Muscle of arm (tissue), 12 donors: ENCODE measurements around the gene ANKHD1. TPM values are rescaled to one million over a fixed set of nuclear protein-coding genes. Genes with fewer than 3 reads are reported as not detected.
"Not testable (repeated sequence)": the region's sequence is repeated elsewhere in the genome, so short reads cannot be mapped to it uniquely, and the experiment has no call there.

Source experiments
- DNase-seq: peaks from one replicate; pipeline ENCODE4 v3.0.0-alpha.2; 2013
- polyA plus RNA-seq, 12 donors: library from polyadenylated mRNA; unstranded; fragments of 120-200 nt; gene quantifications; one replicate each; pipeline ENCODE4 v1.2.1, GENCODE V29; 2013; ENCODE audit not compliant: insufficient read length in 12 of 12

The ANKHD1 gene
- polyA plus RNA-seq, 12 donors, result 54.8 to 98.4 (median 69.7) TPM; not detected in 1

GRCh38 chr5:140418862-140419520, 17.4 kb downstream of the ANKHD1 start:
- no peak for DNase-seq

- DNase-seq, result no peak
These were observed 18.6 kb downstream of the ANKHD1 start for GRCh38 chr5:140420226-140420570.

- no peak for DNase-seq
These were observed 19.2 kb downstream of the ANKHD1 start for GRCh38 chr5:140420665-140421361.

- not testable (repeated sequence) for DNase-seq
These were observed 19.7 kb downstream of the ANKHD1 start for GRCh38 chr5:140421375-140421774.

GRCh38 chr5:140423609-140424008, 22.0 kb downstream of the ANKHD1 start:
- DNase-seq, result no peak

GRCh38 chr5:140424135-140424534, 22.5 kb downstream of the ANKHD1 start:
- no peak for DNase-seq

GRCh38 chr5:140427726-140428125, 26.1 kb downstream of the ANKHD1 start:
- not testable (repeated sequence) for DNase-seq

- DNase-seq, result no peak
These were observed 28.1 kb downstream of the ANKHD1 start for GRCh38 chr5:140429724-140430123.

- no peak for DNase-seq
These were observed 30.6 kb downstream of the ANKHD1 start for GRCh38 chr5:140432212-140432611.

GRCh38 chr5:140432916-140433315, 31.3 kb downstream of the ANKHD1 start:
- DNase-seq, result no peak

GRCh38 chr5:140457368-140457767, 55.7 kb downstream of the ANKHD1 start:
- not testable (repeated sequence) for DNase-seq

- no peak for DNase-seq
These were observed 65.5 kb downstream of the ANKHD1 start for GRCh38 chr5:140466981-140467742.

GRCh38 chr5:140468188-140468587, 66.6 kb downstream of the ANKHD1 start:
- no peak for DNase-seq

- DNase-seq, result no peak
These were observed 67.6 kb downstream of the ANKHD1 start for GRCh38 chr5:140469259-140469658.

GRCh38 chr5:140480310-140481014, 78.8 kb downstream of the ANKHD1 start:
- DNase-seq, result no peak

- DNase-seq, result no peak
These were observed 80.1 kb downstream of the ANKHD1 start for GRCh38 chr5:140481758-140482157.

GRCh38 chr5:140483055-140483454, 81.4 kb downstream of the ANKHD1 start:
- no peak for DNase-seq

GRCh38 chr5:140488141-140488540, 86.5 kb downstream of the ANKHD1 start:
- not testable (repeated sequence) for DNase-seq

GRCh38 chr5:140488914-140489313, 87.3 kb downstream of the ANKHD1 start:
- DNase-seq, result no peak

- no peak for DNase-seq
These were observed 96.3 kb downstream of the ANKHD1 start for GRCh38 chr5:140497897-140498296.

- no peak for DNase-seq
These were observed 97.0 kb downstream of the ANKHD1 start for GRCh38 chr5:140498591-140498990.

- no peak for DNase-seq
These were observed 101.2 kb downstream of the ANKHD1 start for GRCh38 chr5:140502834-140503233.
